HG03175 (cell line): Measurements from ENCODE around the gene PTRHD1.

Experiments used
- ATAC-seq: cut with Tn5 transposase; IDR thresholded peaks from one replicate; pipeline ENCODE4 v1.9.1; 2021; ENCODE audit warnings: mild to moderate bottlenecking, moderate library complexity; ENCODE audit not compliant: unreplicated experiment

Gene PTRHD1

GRCh38 chr2:24762518-24762917, 30.7 kb downstream of the PTRHD1 start:
- no peak for ATAC-seq

DNA sequence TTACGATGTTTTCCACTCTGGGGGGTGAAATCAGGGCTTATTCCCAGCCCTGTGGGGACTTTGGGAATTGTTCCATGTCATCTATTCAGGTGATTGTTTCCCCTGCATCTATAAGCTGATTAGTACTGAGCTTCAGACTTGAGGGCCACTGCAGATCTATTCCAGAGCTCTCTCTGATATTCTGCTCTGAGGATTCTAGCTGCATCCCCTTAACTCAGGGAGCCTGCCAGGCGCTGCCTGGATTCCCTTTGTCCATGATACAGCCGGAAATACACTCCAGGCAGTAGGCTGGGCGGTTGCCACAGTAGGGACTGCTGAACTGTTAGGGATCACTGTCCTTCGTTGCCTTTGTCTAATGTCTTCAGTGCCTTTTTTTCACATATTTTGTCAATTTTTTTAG, 31.3 kb downstream of the PTRHD1 start:
- no peak for ATAC-seq

DNA sequence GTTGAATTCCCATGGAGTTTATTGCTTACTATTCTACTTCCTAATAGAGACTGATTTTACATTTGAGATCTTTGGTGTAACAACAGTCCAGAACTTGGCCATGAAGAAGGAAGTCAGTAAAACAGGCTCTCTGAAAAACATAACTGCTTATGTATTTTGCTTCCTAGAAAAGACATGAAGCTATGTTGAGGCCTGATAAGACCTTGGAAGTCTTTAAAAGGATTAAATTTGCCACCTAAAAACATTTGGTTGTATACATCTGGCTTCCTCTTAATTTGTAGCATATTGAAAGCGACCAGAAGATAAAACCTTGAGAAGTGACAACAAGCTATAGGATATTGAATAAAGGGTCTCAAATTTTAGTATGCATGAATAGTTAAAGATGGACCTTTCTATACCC, 36.4 kb downstream of the PTRHD1 start:
- no peak for ATAC-seq

DNA sequence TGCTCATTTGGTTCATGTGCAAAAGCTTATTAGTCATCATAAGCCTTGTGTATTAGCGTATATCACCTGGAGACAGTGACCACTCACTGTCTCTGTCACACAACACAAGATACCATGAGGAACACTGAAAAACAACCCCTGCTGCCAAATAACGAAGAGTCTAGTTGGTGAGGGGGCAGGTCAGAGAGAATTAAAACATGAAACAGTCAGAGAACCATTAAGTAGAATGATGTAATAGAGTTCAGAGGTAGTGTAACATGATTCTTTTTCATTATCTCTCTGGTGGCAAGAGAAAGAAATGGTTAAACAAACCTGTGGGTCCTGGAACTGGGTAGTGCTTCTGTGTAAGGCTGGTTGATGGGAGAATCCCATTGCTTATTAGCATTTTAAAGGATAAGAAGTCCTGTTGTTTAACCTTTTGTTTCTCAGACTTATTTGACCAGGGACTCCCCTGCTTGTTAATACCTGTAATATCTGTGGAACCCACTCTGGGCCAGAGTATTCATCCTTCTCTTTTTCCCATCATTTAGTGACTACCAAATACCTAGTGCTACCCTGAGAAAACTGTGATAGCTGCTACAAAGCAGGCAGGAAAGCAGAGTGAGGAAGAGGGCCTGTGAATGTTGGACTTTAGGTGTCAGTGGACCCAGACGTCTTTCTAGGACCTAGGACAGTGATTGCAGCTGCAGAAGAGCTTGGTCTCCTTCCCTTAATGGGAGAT, 38.0 kb downstream of the PTRHD1 start:
- no peak for ATAC-seq

DNA sequence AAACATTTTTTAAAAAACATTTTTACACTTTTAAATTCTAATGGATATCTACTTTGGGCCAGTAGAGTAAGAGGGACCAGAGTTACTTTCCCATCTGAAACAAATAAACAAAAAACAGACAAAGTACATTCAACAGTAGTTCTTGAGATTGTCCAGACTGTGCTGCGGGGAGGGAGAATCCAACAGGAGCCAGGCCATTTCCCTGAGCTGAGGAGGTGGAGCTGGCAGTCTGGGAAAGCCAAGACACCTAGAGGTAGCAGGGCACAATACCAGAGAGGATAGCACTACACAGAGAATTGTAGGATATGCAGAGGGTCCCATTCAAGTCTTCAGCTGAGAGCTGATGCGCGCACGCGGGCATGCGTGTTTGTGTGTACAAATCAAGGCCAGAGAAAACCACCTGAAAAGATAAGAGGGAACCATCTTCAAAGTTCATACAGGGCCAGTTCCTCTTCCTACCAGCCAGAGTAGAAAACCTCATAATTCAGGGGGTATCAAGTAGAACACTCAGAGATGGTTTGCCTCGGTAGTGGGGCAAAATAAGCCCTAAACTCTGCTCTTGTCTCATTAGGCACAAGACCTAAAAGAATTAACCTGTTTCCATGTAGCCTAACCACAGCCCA, 44.0 kb downstream of the PTRHD1 start:
- no peak for ATAC-seq

GRCh38 chr2:24747299-24747698, 45.9 kb downstream of the PTRHD1 start:
- ATAC-seq, result no peak

DNA sequence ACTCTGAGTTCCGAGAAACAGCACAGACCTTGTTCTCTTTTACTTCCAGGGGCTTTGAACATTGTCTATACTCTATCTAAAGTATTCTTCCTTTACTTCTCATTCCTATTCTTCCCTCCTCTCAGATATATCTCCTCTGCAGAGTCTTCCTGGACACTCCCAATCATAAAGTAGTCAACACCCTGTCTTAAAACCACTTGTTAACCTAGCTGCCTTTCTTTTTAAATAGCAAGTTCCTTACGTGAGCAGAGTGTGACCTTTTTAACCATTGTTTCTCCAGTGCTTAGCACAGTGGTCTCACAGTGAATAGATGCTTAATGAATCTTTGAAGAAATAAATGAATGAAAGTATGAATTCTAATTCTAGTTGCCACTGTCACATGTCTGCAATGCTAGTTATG, 47.4 kb downstream of the PTRHD1 start:
- no peak for ATAC-seq

GRCh38 chr2:24744356-24744755, 48.8 kb downstream of the PTRHD1 start:
- no peak for ATAC-seq

DNA sequence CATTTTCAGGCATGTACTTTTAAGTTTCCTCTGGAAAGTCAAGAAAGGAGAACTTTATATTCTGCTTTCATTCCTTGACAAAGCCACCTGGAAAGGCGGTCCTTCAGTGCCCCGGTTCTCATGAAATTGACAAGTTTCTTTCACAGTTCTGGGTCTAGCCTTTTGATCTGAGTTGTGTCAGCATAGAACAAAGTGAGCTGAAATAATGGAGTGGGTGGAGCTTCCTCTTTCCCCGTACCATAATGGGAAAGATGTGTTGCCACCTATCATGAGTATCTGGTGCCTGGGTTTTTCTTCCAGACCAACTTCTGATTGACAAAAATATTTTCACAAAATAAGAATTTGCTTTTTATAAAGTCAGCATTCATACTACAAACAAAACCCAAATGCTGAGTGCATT, 49.3 kb downstream of the PTRHD1 start:
- no peak for ATAC-seq

DNA sequence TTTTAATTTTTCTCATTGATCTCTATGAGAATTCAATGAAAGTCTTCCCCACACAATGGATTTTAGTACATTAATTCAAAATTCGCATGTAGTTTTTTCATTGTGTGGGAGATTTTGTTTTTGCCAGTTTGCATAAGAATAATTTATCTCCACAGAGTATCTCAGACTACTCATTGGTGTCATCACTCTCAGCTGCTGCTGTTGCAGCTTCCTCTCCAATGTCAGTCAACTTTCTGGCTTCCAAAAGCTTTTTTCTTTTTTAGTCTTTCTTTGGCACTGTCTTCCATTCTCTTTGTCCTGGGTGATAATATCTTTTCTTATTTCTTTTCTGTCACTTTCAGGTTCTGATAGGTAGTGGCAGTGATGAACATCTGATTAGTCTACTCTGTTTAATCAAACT, 50.5 kb downstream of the PTRHD1 start:
- ATAC-seq, result no peak

DNA sequence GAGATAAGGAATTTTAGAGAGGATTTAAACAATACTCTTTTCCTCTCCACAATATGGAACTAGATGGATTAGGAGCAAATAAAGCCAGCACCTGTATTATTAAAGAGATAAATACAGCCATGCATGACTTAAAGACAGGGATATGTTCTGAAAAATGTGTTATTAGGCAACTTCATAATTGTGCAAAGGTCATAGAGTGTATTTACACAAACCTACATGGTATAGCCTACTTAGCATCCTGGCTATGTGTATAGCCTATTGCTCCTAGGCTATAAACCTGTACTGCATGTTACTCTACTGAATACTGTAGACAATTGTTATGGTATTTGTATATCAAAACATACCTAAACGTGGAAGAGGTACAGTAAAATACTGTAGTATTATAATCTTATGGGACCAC, 53.0 kb downstream of the PTRHD1 start:
- no peak for ATAC-seq
